Tibial nerve (tissue), 3 donors: ENCODE data around the gene CUEDC1.

Experiments
- POLR2A ChIP-seq, 2 donors: fragments of 450-650 bp; IDR thresholded peaks; one replicate each; pipeline ENCODE4 v1.6.1; 2017; ENCODE audit warnings: antibody characterized with exemption in 2 of 2, mild to moderate bottlenecking in 2 of 2, moderate library complexity in 2 of 2
- TF ChIP-seq, protein P1 (sequence below), 5 experiments: fragments of 200-600 bp in 3 of 5; fragments of 450-650 bp in 2 of 5; sonication (generic) in 3 of 5; IDR thresholded peaks; one replicate each; pipeline ENCODE4 v1.5.1; 2016 to 2019; ENCODE audit warnings: antibody characterized with exemption in 5 of 5, mild to moderate bottlenecking in 3 of 5, moderate library complexity in 2 of 5

DNA sequence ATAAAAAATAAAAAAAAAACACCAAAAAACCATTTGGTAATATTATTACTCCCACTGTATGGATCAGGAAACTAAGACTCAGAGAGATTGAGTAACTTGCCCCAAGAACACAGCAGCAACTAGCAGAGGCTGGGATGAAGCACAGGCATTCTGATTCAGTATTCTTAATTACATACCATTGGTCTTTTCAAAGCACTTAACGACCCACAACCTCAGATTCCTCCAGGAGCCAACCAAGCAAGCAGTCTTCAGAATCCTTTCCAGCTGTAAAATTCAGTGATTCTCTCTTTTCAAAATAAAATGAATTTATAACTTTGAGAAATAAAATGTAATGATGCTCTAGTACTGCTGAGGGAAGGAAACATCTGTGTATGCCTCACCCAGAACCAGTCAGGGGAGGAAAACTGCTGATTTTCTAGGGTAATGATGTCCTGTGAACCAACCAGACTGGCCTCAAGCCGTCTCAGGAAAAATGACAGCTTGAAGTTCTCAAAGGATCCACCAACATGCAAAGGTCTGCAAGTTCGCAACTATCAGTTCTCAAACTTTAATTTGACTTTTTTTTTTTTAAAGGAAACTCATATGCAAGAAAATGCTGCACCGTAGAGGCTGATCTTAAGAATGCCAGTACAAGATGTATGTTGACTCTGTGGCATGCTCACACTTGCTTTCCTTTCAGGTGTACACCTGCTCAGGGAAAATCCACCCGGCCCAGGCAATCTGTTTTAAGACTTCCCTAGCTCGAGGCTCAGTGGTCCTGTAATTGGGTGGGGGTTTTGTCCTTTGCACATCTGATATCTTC is 9.0 kb downstream of the CUEDC1 start:
- TF ChIP-seq, protein P1, sequence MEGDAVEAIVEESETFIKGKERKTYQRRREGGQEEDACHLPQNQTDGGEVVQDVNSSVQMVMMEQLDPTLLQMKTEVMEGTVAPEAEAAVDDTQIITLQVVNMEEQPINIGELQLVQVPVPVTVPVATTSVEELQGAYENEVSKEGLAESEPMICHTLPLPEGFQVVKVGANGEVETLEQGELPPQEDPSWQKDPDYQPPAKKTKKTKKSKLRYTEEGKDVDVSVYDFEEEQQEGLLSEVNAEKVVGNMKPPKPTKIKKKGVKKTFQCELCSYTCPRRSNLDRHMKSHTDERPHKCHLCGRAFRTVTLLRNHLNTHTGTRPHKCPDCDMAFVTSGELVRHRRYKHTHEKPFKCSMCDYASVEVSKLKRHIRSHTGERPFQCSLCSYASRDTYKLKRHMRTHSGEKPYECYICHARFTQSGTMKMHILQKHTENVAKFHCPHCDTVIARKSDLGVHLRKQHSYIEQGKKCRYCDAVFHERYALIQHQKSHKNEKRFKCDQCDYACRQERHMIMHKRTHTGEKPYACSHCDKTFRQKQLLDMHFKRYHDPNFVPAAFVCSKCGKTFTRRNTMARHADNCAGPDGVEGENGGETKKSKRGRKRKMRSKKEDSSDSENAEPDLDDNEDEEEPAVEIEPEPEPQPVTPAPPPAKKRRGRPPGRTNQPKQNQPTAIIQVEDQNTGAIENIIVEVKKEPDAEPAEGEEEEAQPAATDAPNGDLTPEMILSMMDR (IDR thresholded peaks at IDR 0.05) = no peak
- no peak for TF ChIP-seq POLR2A (IDR thresholded peaks at IDR 0.05)
